ENCODE results near the gene PCSK2. TPM values are rescaled to one million over a fixed set of nuclear protein-coding genes. Genes with fewer than 3 reads are reported as not detected.

The PCSK2 gene
- total and polyA plus RNA-seq, 4 donors, result 0.08 to 0.14 (median 0.09) TPM; not detected in 1

DNA sequence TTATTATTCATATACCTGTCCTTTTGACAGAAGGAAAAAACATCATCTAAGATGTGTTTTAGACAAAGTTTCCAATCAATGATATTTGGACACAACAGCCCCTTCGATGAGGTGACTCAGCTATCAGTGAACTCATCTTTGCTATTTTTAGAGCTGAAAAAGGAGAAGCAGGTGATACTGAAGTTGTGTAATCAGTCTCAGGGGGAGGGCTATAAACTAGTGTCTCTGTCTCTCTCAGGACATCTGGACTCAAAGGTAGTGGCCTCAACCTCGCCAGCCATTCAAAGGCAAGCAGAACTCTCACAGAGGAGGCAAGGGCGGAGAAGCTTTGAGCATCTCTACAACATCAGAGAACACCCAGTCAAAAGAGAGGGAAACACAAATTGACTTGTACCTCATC, 168.9 kb downstream of the PCSK2 start:
- H3K4me1 ChIP-seq (ENCODE audit: control insufficient read depth in 4 of 4, insufficient read depth in 4 of 4, low read length in 3 of 4), result no peaks in the 10 kb centered on the region
- 51% methylated on average over 3 of the region's 3 CpGs for WGBS
- no peaks in the 10 kb centered on the region for H3K9me3 ChIP-seq (ENCODE audit: control insufficient read depth in 4 of 4, low read length in 3 of 4)
- H3K36me3 ChIP-seq (ENCODE audit: control insufficient read depth in 4 of 4, insufficient read depth in 3 of 4, low read depth in 1 of 4, low read length in 3 of 4), result no peaks in the 10 kb centered on the region
- TF ChIP-seq YY1 (IDR thresholded peaks at IDR 0.05), result no peak
- TF ChIP-seq RXRA (IDR thresholded peaks at IDR 0.05), result no peak
- TF ChIP-seq NR2F2 (IDR thresholded peaks at IDR 0.05), result no peak
- TF ChIP-seq HNF4G (IDR thresholded peaks at IDR 0.05), result no peak
- TF ChIP-seq JUND (IDR thresholded peaks at IDR 0.05), result no peak
- no peak for TF ChIP-seq RAD21 (IDR thresholded peaks at IDR 0.05)
- TF ChIP-seq MAX (IDR thresholded peaks at IDR 0.05), result no peak
- no peak for TF ChIP-seq SP1 (IDR thresholded peaks at IDR 0.05)
- no peak for TF ChIP-seq EGR1 (IDR thresholded peaks at IDR 0.05; ENCODE audit: low read depth in 2 of 2)
- no peak for TF ChIP-seq GABPA (IDR thresholded peaks at IDR 0.05 in 1 of 2, conservative IDR thresholded peaks at IDR 0.05 in 1 of 2)
- H3K27ac ChIP-seq (ENCODE audit: low read depth in 1 of 2, low read length in 2 of 2), result no peak overlapping the region
- no peaks in the 10 kb centered on the region for H3K27me3 ChIP-seq (ENCODE audit: control insufficient read depth in 4 of 4, insufficient read depth in 4 of 4, low read length in 3 of 4)
- DNase-seq (ENCODE audit: low spot score), result no peak
- H3K9ac ChIP-seq (ENCODE audit: low read depth in 1 of 2, low read length in 2 of 2), result no peak overlapping the region
- no peak overlapping the region for H3K4me3 ChIP-seq (ENCODE audit: low read depth in 1 of 3, low read length in 3 of 3)

- no peaks in the 10 kb centered on the region for H3K4me1 ChIP-seq (ENCODE audit: control insufficient read depth in 4 of 4, insufficient read depth in 4 of 4, low read length in 3 of 4)
- 39% methylated on average over 7 of the region's 7 CpGs for WGBS
- DNase-seq (ENCODE audit: low spot score), result no peak
- H3K4me3 ChIP-seq (ENCODE audit: low read depth in 1 of 3, low read length in 3 of 3), result no peak overlapping the region
- TF ChIP-seq, protein P1, sequence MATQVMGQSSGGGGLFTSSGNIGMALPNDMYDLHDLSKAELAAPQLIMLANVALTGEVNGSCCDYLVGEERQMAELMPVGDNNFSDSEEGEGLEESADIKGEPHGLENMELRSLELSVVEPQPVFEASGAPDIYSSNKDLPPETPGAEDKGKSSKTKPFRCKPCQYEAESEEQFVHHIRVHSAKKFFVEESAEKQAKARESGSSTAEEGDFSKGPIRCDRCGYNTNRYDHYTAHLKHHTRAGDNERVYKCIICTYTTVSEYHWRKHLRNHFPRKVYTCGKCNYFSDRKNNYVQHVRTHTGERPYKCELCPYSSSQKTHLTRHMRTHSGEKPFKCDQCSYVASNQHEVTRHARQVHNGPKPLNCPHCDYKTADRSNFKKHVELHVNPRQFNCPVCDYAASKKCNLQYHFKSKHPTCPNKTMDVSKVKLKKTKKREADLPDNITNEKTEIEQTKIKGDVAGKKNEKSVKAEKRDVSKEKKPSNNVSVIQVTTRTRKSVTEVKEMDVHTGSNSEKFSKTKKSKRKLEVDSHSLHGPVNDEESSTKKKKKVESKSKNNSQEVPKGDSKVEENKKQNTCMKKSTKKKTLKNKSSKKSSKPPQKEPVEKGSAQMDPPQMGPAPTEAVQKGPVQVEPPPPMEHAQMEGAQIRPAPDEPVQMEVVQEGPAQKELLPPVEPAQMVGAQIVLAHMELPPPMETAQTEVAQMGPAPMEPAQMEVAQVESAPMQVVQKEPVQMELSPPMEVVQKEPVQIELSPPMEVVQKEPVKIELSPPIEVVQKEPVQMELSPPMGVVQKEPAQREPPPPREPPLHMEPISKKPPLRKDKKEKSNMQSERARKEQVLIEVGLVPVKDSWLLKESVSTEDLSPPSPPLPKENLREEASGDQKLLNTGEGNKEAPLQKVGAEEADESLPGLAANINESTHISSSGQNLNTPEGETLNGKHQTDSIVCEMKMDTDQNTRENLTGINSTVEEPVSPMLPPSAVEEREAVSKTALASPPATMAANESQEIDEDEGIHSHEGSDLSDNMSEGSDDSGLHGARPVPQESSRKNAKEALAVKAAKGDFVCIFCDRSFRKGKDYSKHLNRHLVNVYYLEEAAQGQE (IDR thresholded peaks at IDR 0.05), result no peak
- no peak for TF ChIP-seq FOXA1 (IDR thresholded peaks at IDR 0.05)
- no peak for TF ChIP-seq YY1 (IDR thresholded peaks at IDR 0.05)
- TF ChIP-seq, protein P2, sequence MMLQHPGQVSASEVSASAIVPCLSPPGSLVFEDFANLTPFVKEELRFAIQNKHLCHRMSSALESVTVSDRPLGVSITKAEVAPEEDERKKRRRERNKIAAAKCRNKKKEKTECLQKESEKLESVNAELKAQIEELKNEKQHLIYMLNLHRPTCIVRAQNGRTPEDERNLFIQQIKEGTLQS (IDR thresholded peaks at IDR 0.05), result no peak
- no peak for TF ChIP-seq FOXA2 (IDR thresholded peaks at IDR 0.05)
- no peak for TF ChIP-seq RXRA (IDR thresholded peaks at IDR 0.05)
- no peak for TF ChIP-seq JUND (IDR thresholded peaks at IDR 0.05)
- TF ChIP-seq RAD21 (IDR thresholded peaks at IDR 0.05), result no peak
- no peak for TF ChIP-seq CTCF (IDR thresholded peaks at IDR 0.05; ENCODE audit: low read depth, low read length, missing input control)
- no peak for TF ChIP-seq TAF1 (conservative IDR thresholded peaks at IDR 0.05)
- no peak for TF ChIP-seq HNF4A (conservative IDR thresholded peaks at IDR 0.05)
- TF ChIP-seq GABPA (IDR thresholded peaks at IDR 0.05 in 1 of 2, conservative IDR thresholded peaks at IDR 0.05 in 1 of 2), result no peak
- no peak for TF ChIP-seq ZBTB33 (IDR thresholded peaks at IDR 0.05)
- TF ChIP-seq EGR1 (IDR thresholded peaks at IDR 0.05; ENCODE audit: low read depth in 2 of 2), result no peak
- no peak for TF ChIP-seq SP1 (IDR thresholded peaks at IDR 0.05)
- no peak for TF ChIP-seq HNF4G (IDR thresholded peaks at IDR 0.05)
- TF ChIP-seq MAX (IDR thresholded peaks at IDR 0.05), result no peak
- no peak overlapping the region for H3K27ac ChIP-seq (ENCODE audit: low read depth in 1 of 2, low read length in 2 of 2)
- H3K27me3 ChIP-seq (ENCODE audit: control insufficient read depth in 4 of 4, insufficient read depth in 4 of 4, low read length in 3 of 4), result peaks cover 0 to 4% (median 2%) of the 10 kb centered on the region in 4 donors
- H3K9ac ChIP-seq (ENCODE audit: low read depth in 1 of 2, low read length in 2 of 2), result no peak overlapping the region
- no peaks in the 10 kb centered on the region for H3K36me3 ChIP-seq (ENCODE audit: control insufficient read depth in 4 of 4, insufficient read depth in 3 of 4, low read depth in 1 of 4, low read length in 3 of 4)
- no peaks in the 10 kb centered on the region for H3K9me3 ChIP-seq (ENCODE audit: control insufficient read depth in 4 of 4, low read length in 3 of 4)
Measured at GRCh38 chr20:17399303-17399985, 172.6 kb downstream of the PCSK2 start.

Measured in liver (tissue), 9 donors.